Measurements from ENCODE around the gene TNFSF10. TPM values are rescaled to one million over a fixed set of nuclear protein-coding genes. Genes with fewer than 3 reads are reported as not detected.

Gene TNFSF10
- total and polyA plus RNA-seq, 9 of the 15 experiments (the other 6 are each of a cell fraction or from before 2014, with no cell fraction given), result 0.07 to 1.3 (median 0.27) TPM; not detected in 1

DNA sequence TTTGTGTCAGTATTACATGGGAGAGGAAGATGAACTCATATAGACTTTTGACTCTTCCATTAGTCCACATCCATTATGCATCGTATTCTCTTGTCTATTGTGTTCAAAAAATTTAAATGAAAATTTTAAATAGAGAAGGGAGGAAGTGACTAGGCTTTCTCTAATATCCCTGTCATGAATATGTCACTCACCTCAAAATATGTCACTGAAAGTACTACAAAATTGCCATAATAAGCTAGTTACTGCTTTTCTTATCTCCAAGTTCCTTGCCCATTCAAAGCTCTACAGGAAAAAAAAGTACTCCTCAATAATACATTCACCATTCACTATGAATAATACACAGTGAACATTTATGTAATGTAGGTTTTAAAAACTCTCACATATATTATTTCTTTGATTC is 52.6 kb downstream of the TNFSF10 start:
- intact Hi-C loops (cut with micrococcal nuclease) (loop anchor here (10.0 kb wide), 1 partner anchor 636 kb away; no protein-coding TSS in a partner anchor), in situ Hi-C loops (cut with MboI) (no loop called here)
- Histone ChIP-seq H3K27ac (ENCODE audit: extremely low read depth, low read depth, low read length) (no peak overlapping the region), H3K27me3 (ENCODE audit: control insufficient read depth in 2 of 2, insufficient read depth in 2 of 2, low read length in 2 of 2) (peaks cover 6 to 9% of the 10 kb centered on the region in 2 experiments; a peak in 3 of 5 replicates), H2AFZ (ENCODE audit: low read depth, low read length) (no peak overlapping the region), H3K4me3 (no peak overlapping the region), H3K4me2 (ENCODE audit: insufficient read depth, low read length) (no peak overlapping the region), H3K9me1 (ENCODE audit: control insufficient read depth, insufficient read depth, low read length) (no peaks in the 10 kb centered on the region), H4K20me1 (replicated peaks; ENCODE audit: control insufficient read depth, insufficient read depth, low read length) (no peaks in the 10 kb centered on the region), H3K79me2 (ENCODE audit: control insufficient read depth, insufficient read depth, low read length) (no peaks in the 10 kb centered on the region), H3K9ac (ENCODE audit: insufficient read depth in 1 of 2, low read depth in 2 of 2, low read length in 2 of 2) (no peak overlapping the region), H3K36me3 (ENCODE audit: control insufficient read depth, insufficient read depth, low read length) (no peaks in the 10 kb centered on the region), H3K4me1 (replicated peaks in 1 of 2; ENCODE audit: control insufficient read depth in 2 of 2, insufficient read depth in 2 of 2, low read length in 2 of 2) (no peaks in the 10 kb centered on the region), H3K9me3 (replicated peaks; ENCODE audit: control insufficient read depth, insufficient read depth, low read depth, low read length) (no peaks in the 10 kb centered on the region)
- ChIA-PET CTCF (ENCODE audit: low intra/inter-chr PET ratio) (no interaction called here), POLR2A (no interaction called here)
- FAIRE-seq (no peak), DNase-seq (ENCODE audit: extremely low read depth in 1 of 4, low spot score in 3 of 4) (no peak), ATAC-seq (no peak)
- 6% methylated on average over 1 of the region's 1 CpG for WGBS (ENCODE audit: insufficient coverage, low coverage, missing lambda C conversion rate)
- BruUV-seq (replicated peaks), result no TSS peak
- no peak for TF ChIP-seq ZNF239 (CRISPR knock-in tag; IDR thresholded peaks at IDR 0.05)
- no peak for TF ChIP-seq NRF1 (conservative IDR thresholded peaks at IDR 0.05 in 1 of 2, IDR thresholded peaks at IDR 0.05 in 1 of 2)
- no peak for TF ChIP-seq BRD9 (IDR thresholded peaks at IDR 0.05; ENCODE audit: low read depth, partially characterized antibody)
- TF ChIP-seq, protein P1, sequence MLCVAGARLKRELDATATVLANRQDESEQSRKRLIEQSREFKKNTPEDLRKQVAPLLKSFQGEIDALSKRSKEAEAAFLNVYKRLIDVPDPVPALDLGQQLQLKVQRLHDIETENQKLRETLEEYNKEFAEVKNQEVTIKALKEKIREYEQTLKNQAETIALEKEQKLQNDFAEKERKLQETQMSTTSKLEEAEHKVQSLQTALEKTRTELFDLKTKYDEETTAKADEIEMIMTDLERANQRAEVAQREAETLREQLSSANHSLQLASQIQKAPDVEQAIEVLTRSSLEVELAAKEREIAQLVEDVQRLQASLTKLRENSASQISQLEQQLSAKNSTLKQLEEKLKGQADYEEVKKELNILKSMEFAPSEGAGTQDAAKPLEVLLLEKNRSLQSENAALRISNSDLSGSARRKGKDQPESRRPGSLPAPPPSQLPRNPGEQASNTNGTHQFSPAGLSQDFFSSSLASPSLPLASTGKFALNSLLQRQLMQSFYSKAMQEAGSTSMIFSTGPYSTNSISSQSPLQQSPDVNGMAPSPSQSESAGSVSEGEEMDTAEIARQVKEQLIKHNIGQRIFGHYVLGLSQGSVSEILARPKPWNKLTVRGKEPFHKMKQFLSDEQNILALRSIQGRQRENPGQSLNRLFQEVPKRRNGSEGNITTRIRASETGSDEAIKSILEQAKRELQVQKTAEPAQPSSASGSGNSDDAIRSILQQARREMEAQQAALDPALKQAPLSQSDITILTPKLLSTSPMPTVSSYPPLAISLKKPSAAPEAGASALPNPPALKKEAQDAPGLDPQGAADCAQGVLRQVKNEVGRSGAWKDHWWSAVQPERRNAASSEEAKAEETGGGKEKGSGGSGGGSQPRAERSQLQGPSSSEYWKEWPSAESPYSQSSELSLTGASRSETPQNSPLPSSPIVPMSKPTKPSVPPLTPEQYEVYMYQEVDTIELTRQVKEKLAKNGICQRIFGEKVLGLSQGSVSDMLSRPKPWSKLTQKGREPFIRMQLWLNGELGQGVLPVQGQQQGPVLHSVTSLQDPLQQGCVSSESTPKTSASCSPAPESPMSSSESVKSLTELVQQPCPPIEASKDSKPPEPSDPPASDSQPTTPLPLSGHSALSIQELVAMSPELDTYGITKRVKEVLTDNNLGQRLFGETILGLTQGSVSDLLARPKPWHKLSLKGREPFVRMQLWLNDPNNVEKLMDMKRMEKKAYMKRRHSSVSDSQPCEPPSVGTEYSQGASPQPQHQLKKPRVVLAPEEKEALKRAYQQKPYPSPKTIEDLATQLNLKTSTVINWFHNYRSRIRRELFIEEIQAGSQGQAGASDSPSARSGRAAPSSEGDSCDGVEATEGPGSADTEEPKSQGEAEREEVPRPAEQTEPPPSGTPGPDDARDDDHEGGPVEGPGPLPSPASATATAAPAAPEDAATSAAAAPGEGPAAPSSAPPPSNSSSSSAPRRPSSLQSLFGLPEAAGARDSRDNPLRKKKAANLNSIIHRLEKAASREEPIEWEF (CRISPR knock-in tag; IDR thresholded peaks at IDR 0.05), result no peak
- no peak for TF ChIP-seq SMC3 (conservative IDR thresholded peaks at IDR 0.05; ENCODE audit: insufficient read depth, low read depth, low read length)
- no peak for TF ChIP-seq ZNF133 (CRISPR knock-in tag; IDR thresholded peaks at IDR 0.05)
- TF ChIP-seq SLC30A9 (CRISPR knock-in tag; IDR thresholded peaks at IDR 0.05), result no peak
- no peak for TF ChIP-seq STAT5A (IDR thresholded peaks at IDR 0.05; ENCODE audit: borderline replicate concordance, low read length)
- TF ChIP-seq ZBTB49 (CRISPR knock-in tag; IDR thresholded peaks at IDR 0.05; ENCODE audit: borderline replicate concordance), result no peak
- TF ChIP-seq ZNF134 (CRISPR knock-in tag; conservative IDR thresholded peaks at IDR 0.05), result no peak
- no peak for TF ChIP-seq LEF1 (IDR thresholded peaks at IDR 0.05)
- TF ChIP-seq STAG1 (CRISPR knock-in tag; IDR thresholded peaks at IDR 0.05; ENCODE audit: borderline replicate concordance), result no peak
- no peak for TF ChIP-seq SP1 (CRISPR knock-in tag; IDR thresholded peaks at IDR 0.05)
- no peak for TF ChIP-seq NFIC (IDR thresholded peaks at IDR 0.05)
- TF ChIP-seq ARID2 (IDR thresholded peaks at IDR 0.05), result no peak
- TF ChIP-seq CEBPG (CRISPR knock-in tag; IDR thresholded peaks at IDR 0.05), result no peak
- no peak for TF ChIP-seq CEBPG (tag; conservative IDR thresholded peaks at IDR 0.05 in 1 of 2, IDR thresholded peaks at IDR 0.05 in 1 of 2)
- TF ChIP-seq ZKSCAN1 (IDR thresholded peaks at IDR 0.05; ENCODE audit: low read depth, low read length), result no peak
- TF ChIP-seq PTRF (tag; IDR thresholded peaks at IDR 0.05), result no peak

Measured in K562 (cell line).